SU-DHL-6 (cell line): Measurements from ENCODE around the gene DYNLT5.

Experiments used
- H2AFZ ChIP-seq: fragments of 200-600 bp; sonication (generic); 2 replicates; pipeline ENCODE4 v1.6.1; 2014; ENCODE audit warnings: low read depth, mild to moderate bottlenecking, moderate library complexity, mixed read lengths, antibody characterized with exemption, low read length; ENCODE audit not compliant: severe bottlenecking
- H3F3A ChIP-seq: fragments of 200-600 bp; shearing (Covaris generic); 2 replicates; pipeline ENCODE4 v1.6.0; 2016; ENCODE audit warnings: antibody characterized with exemption, mild to moderate bottlenecking; ENCODE audit not compliant: insufficient read depth
- H3K27ac ChIP-seq: fragments of 200-600 bp; sonication (generic); 2 replicates; pipeline ENCODE4 v1.5.1; 2016; ENCODE audit warnings: low read depth, mild to moderate bottlenecking, low read length, moderate library complexity, mixed read lengths
- H3K27me3 ChIP-seq: fragments of 200-600 bp; sonication (generic), shearing (Covaris generic); 2 replicates; pipeline ENCODE4 v1.6.0; 2014; ENCODE audit warnings: mild to moderate bottlenecking, low read length
- H3K36me3 ChIP-seq: fragments of 200-600 bp; sonication (generic); 2 replicates; pipeline ENCODE4 v1.6.1; 2014; ENCODE audit warnings: mild to moderate bottlenecking, low read length, mixed read lengths
- H3K4me2 ChIP-seq: fragments of 300-600, 200-600 bp; shearing (Covaris generic), sonication (generic); 2 replicates; pipeline ENCODE4 v1.6.0; 2014; ENCODE audit warnings: low read length, low read depth, mild to moderate bottlenecking; ENCODE audit not compliant: poor library complexity, severe bottlenecking
- H3K4me3 ChIP-seq: fragments of 200-600 bp; sonication (generic); 2 replicates; pipeline ENCODE4 v1.5.1; 2014; ENCODE audit warnings: antibody characterized with exemption, low read length, mild to moderate bottlenecking, mixed read lengths; ENCODE audit not compliant: insufficient read depth, poor library complexity, severe bottlenecking
- H3K79me2 ChIP-seq: fragments of 200-600 bp; sonication (generic); 2 replicates; pipeline ENCODE4 v1.6.1; 2014; ENCODE audit warnings: mild to moderate bottlenecking, low read length, moderate library complexity; ENCODE audit not compliant: insufficient read depth
- H3K9ac ChIP-seq: fragments of 200-600 bp; sonication (generic); 2 replicates; pipeline ENCODE4 v1.7.0; 2014; ENCODE audit warnings: mild to moderate bottlenecking, low read length
- H3K9me2 ChIP-seq: fragments of 200-600 bp; sonication (generic); replicated peaks from 2 replicates; pipeline ENCODE4 v1.6.1; 2014; ENCODE audit warnings: low read length; ENCODE audit not compliant: insufficient read depth
- H3K9me3 ChIP-seq: fragments of 200-600 bp; sonication (generic); 2 replicates; pipeline ENCODE4 v1.6.1; 2014; ENCODE audit warnings: low read length, mixed read lengths; ENCODE audit not compliant: insufficient read depth
- H4K20me1 ChIP-seq: fragments of 200-600 bp; sonication (generic); 2 replicates; pipeline ENCODE4 v1.6.1; 2014; ENCODE audit warnings: low read depth, mild to moderate bottlenecking, antibody characterized with exemption, low read length, moderate library complexity, mixed read lengths
- CTCF ChIP-seq: fragments of 200-600 bp; sonication (generic); IDR thresholded peaks from one replicate; pipeline ENCODE4 v1.5.1; 2017; ENCODE audit warnings: antibody characterized with exemption, mild to moderate bottlenecking, low read length, moderate library complexity; ENCODE audit not compliant: insufficient read depth, poor library complexity, severe bottlenecking
- EZH2phosphoT487 ChIP-seq: fragments of 200-600 bp; sonication (generic), shearing (Covaris generic); conservative IDR thresholded peaks from 2 replicates; pipeline ENCODE4 v1.6.1; 2018; ENCODE audit warnings: mild to moderate bottlenecking, antibody characterized with exemption, low read length, moderate library complexity, mixed read lengths

Gene DYNLT5

DNA sequence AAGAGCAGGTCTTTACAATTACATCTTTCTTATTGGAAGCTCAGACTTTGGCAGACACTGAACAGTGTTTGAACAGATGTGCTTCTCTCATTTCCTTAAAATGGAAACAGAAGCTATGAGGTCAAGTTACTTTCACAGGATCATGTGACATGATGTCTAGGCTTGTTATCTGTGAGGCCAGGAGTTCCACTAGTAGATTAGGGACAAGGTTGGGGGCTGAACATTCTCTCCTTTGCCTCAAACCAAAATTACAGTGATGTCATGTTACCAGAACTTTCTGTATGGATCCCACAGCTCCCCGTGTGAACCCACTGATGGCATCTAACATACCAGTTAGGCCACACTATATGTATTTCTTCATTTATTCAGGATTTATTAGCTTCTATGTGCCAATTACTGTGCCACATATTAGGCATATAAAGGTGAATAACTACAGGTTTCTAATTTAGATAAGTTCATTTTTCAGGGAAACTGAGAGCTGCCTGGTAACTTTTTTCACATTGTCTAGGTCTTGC, 6.0 kb downstream of the DYNLT5 start:
- Histone ChIP-seq H3K27ac (no peak overlapping the region), H3K9me3 (no peaks in the 10 kb centered on the region), H3F3A (no peaks in the 10 kb centered on the region), H3K36me3 (no peaks in the 10 kb centered on the region), H3K27me3 (no peaks in the 10 kb centered on the region), H3K79me2 (no peaks in the 10 kb centered on the region), H3K9me2 (no peaks in the 10 kb centered on the region), H3K4me3 (no peak overlapping the region), H2AFZ (no peak overlapping the region), H4K20me1 (no peaks in the 10 kb centered on the region), H3K4me2 (no peak overlapping the region), H3K9ac (no peak overlapping the region)
- TF ChIP-seq CTCF: no peak
- TF ChIP-seq EZH2phosphoT487: no peak

- Histone ChIP-seq H3K9me3 (no peaks in the 10 kb centered on the region), H3K36me3 (no peaks in the 10 kb centered on the region), H3K9me2 (no peaks in the 10 kb centered on the region), H3K9ac (no peak overlapping the region), H4K20me1 (no peaks in the 10 kb centered on the region), H3F3A (no peaks in the 10 kb centered on the region), H3K27me3 (no peaks in the 10 kb centered on the region), H2AFZ (no peak overlapping the region), H3K27ac (no peak overlapping the region), H3K4me3 (no peak overlapping the region), H3K79me2 (no peaks in the 10 kb centered on the region), H3K4me2 (no peak overlapping the region)
- no peak for TF ChIP-seq EZH2phosphoT487
- TF ChIP-seq CTCF: no peak
Observed at GRCh38 chr1:66760506-66760905, 8.2 kb downstream of the DYNLT5 start.

GRCh38 chr1:66761221-66761620, 9.0 kb downstream of the DYNLT5 start:
- Histone ChIP-seq H3K27ac (no peak overlapping the region), H3K4me2 (no peak overlapping the region)
- no peak for TF ChIP-seq EZH2phosphoT487
- TF ChIP-seq CTCF: no peak

More at GRCh38 chr1:66761221-66761620, 9.0 kb downstream of the DYNLT5 start:
- Histone ChIP-seq H3K9ac (no peak overlapping the region), H3F3A (no peaks in the 10 kb centered on the region), H3K79me2 (no peaks in the 10 kb centered on the region), H3K27me3 (no peaks in the 10 kb centered on the region), H3K9me3 (no peaks in the 10 kb centered on the region), H3K9me2 (no peaks in the 10 kb centered on the region), H2AFZ (no peak overlapping the region), H4K20me1 (no peaks in the 10 kb centered on the region), H3K36me3 (no peaks in the 10 kb centered on the region), H3K4me3 (no peak overlapping the region)
